ENCODE measurements around the gene PHRF1.

The PHRF1 gene, protein sequence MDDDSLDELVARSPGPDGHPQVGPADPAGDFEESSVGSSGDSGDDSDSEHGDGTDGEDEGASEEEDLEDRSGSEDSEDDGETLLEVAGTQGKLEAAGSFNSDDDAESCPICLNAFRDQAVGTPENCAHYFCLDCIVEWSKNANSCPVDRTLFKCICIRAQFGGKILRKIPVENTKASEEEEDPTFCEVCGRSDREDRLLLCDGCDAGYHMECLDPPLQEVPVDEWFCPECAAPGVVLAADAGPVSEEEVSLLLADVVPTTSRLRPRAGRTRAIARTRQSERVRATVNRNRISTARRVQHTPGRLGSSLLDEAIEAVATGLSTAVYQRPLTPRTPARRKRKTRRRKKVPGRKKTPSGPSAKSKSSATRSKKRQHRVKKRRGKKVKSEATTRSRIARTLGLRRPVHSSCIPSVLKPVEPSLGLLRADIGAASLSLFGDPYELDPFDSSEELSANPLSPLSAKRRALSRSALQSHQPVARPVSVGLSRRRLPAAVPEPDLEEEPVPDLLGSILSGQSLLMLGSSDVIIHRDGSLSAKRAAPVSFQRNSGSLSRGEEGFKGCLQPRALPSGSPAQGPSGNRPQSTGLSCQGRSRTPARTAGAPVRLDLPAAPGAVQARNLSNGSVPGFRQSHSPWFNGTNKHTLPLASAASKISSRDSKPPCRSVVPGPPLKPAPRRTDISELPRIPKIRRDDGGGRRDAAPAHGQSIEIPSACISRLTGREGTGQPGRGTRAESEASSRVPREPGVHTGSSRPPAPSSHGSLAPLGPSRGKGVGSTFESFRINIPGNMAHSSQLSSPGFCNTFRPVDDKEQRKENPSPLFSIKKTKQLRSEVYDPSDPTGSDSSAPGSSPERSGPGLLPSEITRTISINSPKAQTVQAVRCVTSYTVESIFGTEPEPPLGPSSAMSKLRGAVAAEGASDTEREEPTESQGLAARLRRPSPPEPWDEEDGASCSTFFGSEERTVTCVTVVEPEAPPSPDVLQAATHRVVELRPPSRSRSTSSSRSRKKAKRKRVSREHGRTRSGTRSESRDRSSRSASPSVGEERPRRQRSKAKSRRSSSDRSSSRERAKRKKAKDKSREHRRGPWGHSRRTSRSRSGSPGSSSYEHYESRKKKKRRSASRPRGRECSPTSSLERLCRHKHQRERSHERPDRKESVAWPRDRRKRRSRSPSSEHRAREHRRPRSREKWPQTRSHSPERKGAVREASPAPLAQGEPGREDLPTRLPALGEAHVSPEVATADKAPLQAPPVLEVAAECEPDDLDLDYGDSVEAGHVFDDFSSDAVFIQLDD (N-terminal part only)

DNA sequence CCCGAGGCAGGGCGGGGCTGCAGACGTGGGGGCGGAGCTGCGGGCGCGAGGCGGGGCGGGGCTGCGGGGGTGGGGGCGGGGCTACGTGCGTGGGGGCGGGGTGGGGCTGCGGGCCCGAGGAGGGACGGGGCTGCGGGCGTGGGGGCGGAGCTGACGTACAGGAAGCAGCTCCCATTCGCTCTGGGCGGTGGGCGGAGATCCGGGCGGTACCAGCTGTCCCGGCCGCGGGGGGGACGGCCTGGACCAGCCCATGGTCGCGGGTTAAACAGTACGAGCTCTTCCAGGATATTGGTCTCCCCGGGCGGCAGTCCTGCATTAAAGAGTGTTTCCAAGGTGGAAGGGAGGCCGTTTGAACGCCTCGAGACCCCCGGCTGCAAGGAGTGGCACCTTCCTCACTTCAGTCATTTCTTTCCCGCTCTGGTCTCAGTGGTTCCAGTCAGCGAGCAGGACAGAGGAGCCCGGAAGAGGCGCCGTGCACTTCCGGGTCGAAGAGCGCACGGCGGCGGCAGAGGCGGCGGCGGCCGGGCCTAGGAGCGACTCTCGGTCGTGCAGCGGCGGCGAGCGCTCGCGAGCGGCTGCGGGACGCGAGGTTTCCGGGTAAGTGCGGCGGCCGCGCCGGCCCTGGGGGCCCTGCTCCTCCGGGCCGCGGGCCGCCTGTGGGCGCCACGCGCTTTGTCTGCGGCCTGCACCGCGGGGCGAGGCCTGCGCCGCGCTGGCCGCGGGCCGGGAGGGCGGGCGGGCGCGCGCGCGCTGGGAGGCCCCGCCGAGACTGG lies at the start of gene PHRF1:
Gene PHRF1 (plus strand): TSS at position 475 of the 773 bp plus-strand sequence. CDS start 5,043 bp downstream, outside the sequence.
- Mint-ChIP-seq H3K27ac (peak within 1 kb of the TSS; percentile 96), H3K4me1 (peaks cover 48% of the 10 kb centered on the region)

DNA sequence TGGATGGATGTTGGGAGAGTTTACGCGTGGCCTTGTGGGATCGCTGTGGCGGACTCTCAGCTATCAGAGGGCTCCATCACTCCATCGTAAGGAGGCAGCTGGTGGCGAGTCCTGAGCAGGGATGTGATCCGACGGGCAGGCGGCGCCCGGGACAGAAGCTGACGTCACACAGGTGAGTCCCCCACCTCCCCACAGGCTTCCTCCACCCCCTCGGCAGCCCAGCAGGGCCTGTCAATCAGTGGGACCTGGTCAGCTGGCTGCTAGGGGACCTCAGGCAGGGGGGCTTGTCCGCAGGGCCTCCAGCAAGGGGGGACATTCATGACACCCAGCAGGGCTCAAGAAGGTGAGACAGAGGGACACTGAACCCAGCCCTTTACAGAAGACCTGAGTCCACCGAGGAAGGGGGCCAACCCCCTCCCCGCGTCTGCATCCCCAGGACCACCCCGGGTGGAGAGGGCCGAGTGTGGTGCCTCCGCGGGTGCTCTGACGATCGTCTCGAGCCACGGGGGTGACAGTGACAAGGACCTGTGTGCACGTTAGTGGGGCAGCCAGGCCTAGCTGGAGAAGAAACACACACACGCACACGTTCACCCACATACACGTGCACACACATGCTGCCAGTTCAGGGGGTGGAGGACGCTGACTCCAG lies 48.0 kb upstream of the PHRF1 start:
- no peak overlapping the region for H3K4me3 Mint-ChIP-seq
- H3K36me3 Mint-ChIP-seq: no peaks in the 10 kb centered on the region
- no peak overlapping the region for H3K27ac Mint-ChIP-seq
- H3K27me3 Mint-ChIP-seq: no peaks in the 10 kb centered on the region
- H3K9me3 Mint-ChIP-seq: no peaks in the 10 kb centered on the region
- no peaks in the 10 kb centered on the region for H3K4me1 Mint-ChIP-seq

More for the DNA sequence above, at the start of gene PHRF1:
- H3K36me3 Mint-ChIP-seq: no peaks in the 10 kb centered on the region
- H3K4me3 Mint-ChIP-seq: peak within 1 kb of the TSS; percentile 93
- H3K27me3 Mint-ChIP-seq: no peaks in the 10 kb centered on the region
- no peaks in the 10 kb centered on the region for H3K9me3 Mint-ChIP-seq

DNA sequence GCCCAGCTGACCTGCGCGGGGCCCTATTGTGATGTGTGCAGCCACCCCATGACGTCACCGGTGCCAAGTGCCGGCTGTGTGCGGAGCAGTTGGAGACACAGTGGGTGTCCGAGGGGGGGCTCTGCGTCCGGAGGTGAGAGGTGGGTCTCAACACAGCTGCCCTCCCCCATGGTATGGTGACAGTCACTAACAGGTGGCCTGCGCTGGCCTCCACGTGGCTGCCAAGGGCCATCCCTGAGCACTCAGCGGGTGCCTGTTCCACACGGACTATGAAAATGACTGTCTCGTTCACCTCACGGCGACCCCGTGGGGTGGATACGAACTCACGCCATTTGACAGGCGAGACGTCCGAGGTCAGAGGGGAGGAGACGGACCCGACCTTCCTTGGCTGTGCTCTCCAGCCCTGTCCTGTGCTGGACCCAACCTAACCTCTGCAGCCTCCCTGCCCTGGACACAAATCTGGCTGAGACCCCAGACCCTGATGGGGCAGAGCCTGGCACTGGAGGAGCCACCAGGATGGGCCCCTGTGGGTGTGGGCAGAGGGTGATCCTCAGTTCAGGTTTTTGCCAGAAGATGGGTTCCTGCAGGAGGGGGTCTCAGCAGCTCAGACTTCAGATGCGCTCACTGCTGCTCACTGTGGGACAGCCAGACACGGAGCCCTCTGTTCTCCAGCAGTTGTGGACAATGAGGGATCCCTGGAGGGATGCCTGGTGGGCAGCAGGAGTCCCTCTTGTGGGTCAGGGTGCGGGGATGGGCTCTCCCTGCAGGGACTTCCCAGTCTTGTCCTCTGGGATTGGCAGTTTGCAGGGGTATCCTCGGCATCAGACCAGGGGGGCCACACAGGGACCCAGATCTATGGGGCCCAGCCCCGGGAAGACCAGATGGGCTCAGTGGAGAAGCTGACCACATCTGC lies 47.2 kb upstream of the PHRF1 start:
- Mint-ChIP-seq H3K27ac (no peak overlapping the region), H3K4me1 (no peaks in the 10 kb centered on the region), H3K9me3 (no peaks in the 10 kb centered on the region), H3K27me3 (no peaks in the 10 kb centered on the region), H3K36me3 (no peaks in the 10 kb centered on the region), H3K4me3 (no peak overlapping the region)

DNA sequence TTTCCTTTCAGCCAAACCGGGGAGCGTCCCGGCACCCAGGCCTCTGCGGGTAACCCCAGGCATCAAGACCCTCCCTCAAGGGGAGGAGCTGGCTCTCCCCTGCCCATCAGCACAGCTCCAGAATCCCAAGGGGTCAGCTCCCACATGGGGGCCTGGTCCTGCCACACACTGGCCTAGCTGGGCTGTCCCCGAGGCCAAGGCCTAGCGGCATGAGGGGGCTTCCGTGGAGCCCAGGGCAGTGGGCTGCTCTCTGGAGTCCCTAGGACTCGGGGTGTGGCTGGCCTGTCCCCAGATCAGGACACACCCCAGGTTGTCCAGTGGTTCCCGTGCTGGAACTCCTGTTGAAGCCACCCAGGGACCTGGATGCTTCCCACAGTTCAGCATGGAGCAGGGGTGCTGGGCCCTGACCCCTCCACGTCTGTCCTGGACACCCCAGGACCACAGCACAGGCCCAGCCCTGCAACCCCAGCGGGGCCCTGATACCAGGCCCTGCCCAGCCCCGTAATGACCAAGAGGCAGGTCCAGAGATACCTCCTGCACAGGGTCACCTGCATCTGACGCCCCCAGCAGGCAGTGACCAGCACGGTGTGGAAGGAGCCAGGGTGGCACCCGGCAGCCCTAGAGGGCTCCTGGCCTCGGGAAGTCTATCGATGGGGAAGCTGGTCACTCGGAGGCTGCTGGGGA lies 46.4 kb upstream of the PHRF1 start:
- Mint-ChIP-seq H3K4me1 (no peaks in the 10 kb centered on the region), H3K27ac (no peak overlapping the region), H3K27me3 (no peaks in the 10 kb centered on the region), H3K9me3 (no peaks in the 10 kb centered on the region), H3K4me3 (no peak overlapping the region), H3K36me3 (no peaks in the 10 kb centered on the region)

DNA sequence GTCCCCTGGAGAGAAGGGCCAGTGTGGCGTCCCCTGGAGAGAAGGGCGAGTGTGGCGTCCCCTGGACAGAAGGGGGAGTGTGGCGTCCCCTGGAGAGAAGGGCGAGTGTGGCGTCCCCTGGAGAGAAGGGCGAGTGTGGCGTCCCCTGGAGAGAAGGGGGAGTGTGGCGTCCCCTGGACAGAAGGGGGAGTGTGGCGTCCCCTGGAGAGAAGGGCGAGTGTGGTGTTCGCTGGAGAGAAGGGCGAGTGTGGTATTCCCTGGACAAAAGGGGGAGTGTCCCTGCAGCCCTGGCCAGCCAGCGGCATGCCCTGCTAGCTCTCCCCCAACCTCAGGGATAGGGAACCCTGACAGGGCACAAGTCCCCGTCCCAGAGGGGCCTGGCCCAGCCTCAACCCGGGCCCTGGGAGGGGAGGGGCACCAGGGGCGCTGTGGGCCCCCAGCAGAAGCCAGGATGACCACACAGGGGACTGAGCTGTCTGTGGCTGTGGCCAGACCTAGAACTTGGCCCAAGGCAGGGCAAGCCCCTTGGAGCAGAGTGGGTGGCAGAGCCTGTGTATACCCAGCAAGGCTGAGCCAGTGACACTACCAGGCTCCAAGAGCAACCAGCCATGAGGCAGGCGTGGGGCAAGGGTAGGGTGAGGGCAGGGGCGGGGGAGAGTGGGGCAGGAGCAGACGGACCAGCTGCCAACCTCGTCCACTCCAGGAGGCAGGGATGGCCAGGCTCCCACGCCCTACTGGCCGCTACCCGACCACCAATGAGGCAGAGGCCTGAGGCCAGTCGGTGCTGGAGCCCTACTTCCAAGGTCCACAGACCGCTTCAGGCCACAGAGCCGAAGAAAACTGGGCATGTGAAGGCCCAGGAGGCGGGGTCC lies 45.1 kb upstream of the PHRF1 start:
- H3K36me3 Mint-ChIP-seq: no peaks in the 10 kb centered on the region
- no peak overlapping the region for H3K4me3 Mint-ChIP-seq
- no peaks in the 10 kb centered on the region for H3K9me3 Mint-ChIP-seq
- no peaks in the 10 kb centered on the region for H3K27me3 Mint-ChIP-seq
- no peak overlapping the region for H3K27ac Mint-ChIP-seq
- H3K4me1 Mint-ChIP-seq: peaks cover 1% of the 10 kb centered on the region

DNA sequence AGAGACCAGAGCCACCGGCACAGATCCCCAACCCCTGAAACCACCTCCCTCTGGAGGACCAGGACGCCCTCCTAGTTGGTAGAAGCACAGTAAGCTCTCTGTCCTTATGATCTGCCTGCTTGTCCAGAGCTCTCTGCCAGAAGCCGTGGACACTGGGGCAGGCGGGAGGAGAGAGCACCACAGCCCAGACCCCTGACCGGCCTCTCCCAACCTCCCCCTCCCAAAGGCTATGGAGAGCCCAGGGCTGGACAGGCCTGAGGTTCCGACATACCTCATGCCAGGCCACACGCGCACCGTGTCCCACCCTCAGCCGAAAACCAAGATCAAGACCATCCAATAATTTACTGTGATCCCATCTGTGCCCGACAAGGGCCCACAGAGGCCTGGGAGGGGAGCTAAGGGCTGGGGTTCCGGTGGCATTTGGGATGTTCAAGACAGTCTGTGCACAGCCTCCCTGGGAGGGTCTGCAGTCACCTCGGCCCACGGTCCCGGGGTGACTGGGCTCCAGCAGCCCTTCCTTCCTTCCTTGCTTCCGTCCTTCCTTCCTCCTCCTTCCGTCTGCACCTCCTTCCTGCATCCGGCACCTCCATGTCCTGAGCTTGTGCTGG lies 44.2 kb upstream of the PHRF1 start:
- no peaks in the 10 kb centered on the region for H3K9me3 Mint-ChIP-seq
- no peak overlapping the region for H3K4me3 Mint-ChIP-seq
- no peaks in the 10 kb centered on the region for H3K27me3 Mint-ChIP-seq
- H3K36me3 Mint-ChIP-seq: no peaks in the 10 kb centered on the region
- H3K4me1 Mint-ChIP-seq: peaks cover 3% of the 10 kb centered on the region
- no peak overlapping the region for H3K27ac Mint-ChIP-seq

DNA sequence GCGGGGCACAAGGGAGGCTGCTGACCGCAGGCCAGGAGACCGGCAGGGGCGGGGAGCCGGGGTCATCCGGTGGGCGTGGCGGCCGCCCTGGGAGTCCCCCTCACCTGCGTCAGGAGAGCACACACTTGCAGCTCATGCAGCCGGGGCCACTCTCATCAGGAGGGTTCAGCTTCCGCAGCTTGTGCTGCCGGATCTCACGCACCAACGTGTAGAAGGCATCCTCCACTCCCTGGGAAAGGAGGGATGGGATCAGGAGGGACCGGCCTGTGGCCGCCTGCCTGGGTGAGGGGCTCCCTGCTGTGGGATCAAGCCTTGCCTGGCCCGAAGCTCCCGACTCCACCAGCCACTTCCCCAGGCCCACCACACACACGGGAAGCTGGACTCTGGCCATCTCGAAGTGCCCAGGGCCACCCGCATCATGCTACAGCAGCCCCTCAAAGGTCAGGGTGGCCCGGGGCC lies 43.7 kb upstream of the PHRF1 start:
- Mint-ChIP-seq H3K4me3 (no peak overlapping the region), H3K27ac (no peak overlapping the region), H3K27me3 (no peaks in the 10 kb centered on the region)

DNA sequence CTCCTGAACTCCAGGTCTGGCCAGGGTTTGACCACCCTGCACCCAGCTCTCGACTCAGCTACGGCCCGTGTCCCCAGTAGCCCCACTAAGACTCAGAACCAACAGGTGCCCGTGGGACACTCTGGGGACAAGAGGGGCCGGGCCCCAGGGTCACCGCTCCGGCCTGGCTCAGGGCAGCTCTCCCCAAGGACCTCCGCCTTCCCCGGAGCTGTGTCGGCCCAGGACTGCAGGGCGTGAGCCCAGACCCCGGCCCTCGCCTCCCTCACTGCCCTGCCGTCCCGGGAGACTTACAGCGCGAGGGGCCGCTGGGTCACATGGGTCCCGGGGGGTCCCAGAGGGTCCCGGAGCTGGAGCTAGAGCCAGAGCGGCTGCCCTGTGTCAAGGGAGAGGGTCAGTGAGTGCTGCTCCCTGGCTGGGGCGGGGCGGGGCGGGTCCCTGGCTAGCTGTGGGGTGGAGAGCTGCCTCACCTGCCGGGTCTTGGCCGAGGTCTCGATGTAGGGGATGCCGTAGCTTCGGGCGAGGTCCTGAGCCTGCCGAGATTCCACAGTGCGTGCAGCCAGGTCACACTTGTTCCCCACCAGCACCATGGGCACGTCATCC lies 43.2 kb upstream of the PHRF1 start:
- Mint-ChIP-seq H3K27ac (no peak overlapping the region), H3K27me3 (no peaks in the 10 kb centered on the region), H3K4me1 (peaks cover 3% of the 10 kb centered on the region), H3K4me3 (peak overlapping the region; percentile 47), H3K9me3 (no peaks in the 10 kb centered on the region), H3K36me3 (no peaks in the 10 kb centered on the region)

More for the DNA sequence above, 43.7 kb upstream of the PHRF1 start:
- H3K36me3 Mint-ChIP-seq: no peaks in the 10 kb centered on the region
- no peaks in the 10 kb centered on the region for H3K9me3 Mint-ChIP-seq
- peaks cover 3% of the 10 kb centered on the region for H3K4me1 Mint-ChIP-seq

DNA sequence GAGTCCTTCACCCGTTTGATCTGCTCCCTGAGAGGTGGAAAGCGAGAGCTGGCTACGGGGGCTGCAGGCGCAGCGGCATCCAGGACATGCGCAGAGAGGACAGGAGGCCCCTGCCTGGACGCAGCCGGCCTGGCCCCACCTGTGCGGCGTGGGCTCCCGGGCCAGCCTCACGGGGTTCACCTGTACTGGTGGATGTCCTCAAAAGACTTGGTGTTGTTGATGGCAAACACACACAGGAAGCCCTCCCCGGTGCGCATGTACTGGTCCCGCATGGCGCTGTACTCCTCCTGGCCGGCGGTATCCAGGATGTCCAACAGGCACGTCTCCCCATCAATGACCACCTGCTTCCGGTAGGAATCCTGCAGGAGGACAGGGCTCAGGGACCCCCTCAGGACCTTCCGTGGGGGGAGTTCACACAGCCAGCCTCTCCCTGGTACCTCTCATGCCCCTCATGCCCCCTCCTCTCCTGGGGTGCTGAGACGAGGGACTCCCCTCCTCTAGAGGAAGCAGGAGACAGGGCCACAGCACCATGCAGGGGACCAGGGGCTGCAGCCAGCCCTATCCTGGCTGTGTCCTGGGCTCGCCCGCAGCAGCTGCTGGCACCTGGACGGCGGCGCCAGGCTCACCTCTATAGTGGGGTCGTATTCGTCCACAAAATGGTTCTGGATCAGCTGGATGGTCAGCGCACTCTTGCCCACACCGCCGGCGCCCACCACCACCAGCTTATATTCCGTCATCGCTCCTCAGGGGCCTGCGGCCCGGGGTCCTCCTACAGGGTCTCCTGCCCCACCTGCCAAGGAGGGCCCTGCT lies 42.5 kb upstream of the PHRF1 start:
- H3K4me3 Mint-ChIP-seq: peak overlapping the region; percentile 47

DNA sequence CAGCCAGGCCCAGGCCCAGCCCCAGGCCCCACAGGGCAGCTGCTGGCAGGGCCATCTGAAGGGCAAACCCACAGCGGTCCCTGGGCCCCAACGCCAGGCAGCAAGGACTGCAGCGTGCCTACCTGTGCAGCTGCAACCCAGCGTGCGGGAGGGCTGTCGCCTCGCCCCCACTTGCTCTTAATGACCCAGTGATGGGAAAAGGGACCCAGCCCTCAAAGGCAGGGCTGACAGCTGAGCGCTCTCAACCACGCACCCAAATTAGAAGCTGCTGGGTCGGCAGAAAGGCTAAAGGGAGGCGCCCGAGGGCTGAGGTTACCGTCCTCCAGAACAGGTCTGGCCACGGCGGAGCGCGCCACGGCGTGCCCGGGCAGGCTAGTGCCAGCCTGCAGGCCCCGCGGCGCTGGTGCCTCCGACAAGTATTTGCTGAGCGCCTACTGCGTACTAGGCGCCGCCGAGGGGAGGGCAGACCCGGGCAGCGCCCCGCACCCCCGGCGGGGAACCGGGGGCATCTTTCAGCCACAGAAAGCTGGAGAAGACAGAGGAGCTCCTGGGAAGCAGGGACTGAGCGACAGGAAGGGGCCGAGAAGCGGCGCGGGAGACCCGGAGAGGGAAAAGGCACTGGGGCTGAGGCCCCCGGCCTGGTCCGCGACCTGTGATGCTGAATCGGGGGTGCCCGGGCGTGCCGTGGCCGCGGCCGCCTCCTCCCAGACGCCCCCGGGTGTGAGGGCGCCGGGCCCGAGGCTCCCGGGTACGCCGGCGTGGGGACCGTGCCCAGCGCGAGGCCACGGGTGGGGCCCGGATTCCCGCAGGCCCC lies 41.7 kb upstream of the PHRF1 start:
- Mint-ChIP-seq H3K27me3 (no peaks in the 10 kb centered on the region), H3K4me1 (peaks cover 3% of the 10 kb centered on the region), H3K27ac (no peak overlapping the region), H3K4me3 (peak overlapping the region; percentile 76), H3K9me3 (no peaks in the 10 kb centered on the region), H3K36me3 (no peaks in the 10 kb centered on the region)

More for the DNA sequence above, 42.5 kb upstream of the PHRF1 start:
- H3K9me3 Mint-ChIP-seq: no peaks in the 10 kb centered on the region
- no peaks in the 10 kb centered on the region for H3K36me3 Mint-ChIP-seq
- H3K4me1 Mint-ChIP-seq: peaks cover 3% of the 10 kb centered on the region
- H3K27ac Mint-ChIP-seq: no peak overlapping the region
- no peaks in the 10 kb centered on the region for H3K27me3 Mint-ChIP-seq

DNA sequence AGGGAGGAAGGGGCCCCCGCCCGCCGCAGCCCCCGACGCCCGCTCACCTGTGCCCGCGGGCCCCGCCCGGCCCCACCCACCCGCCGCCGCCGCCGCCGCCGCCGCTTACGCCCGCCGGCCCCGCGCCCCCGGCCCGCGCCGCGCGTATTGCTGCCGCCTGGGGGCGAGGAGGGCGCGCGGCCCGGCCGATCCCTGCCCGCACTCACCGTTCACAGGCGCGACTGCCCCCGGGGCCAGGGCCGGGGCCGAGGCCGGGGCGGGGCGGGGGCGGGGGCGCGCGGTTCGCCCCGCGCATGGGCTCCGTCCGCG lies 41.1 kb upstream of the PHRF1 start:
- no peaks in the 10 kb centered on the region for H3K9me3 Mint-ChIP-seq
- no peaks in the 10 kb centered on the region for H3K27me3 Mint-ChIP-seq
- no peak overlapping the region for H3K4me3 Mint-ChIP-seq
- peaks cover 3% of the 10 kb centered on the region for H3K4me1 Mint-ChIP-seq
- no peaks in the 10 kb centered on the region for H3K36me3 Mint-ChIP-seq
- no peak overlapping the region for H3K27ac Mint-ChIP-seq
